GM23338 (cell line): ENCODE results near the gene ANTXR2. TPM values are rescaled to one million over a fixed set of nuclear protein-coding genes. Genes with fewer than 3 reads are reported as not detected.

Experiments used
- ATAC-seq: fragments of 200-7000 bp; cut with Tn5 transposase; 3 replicates; pipeline ENCODE4 v1.9.1; 2020
- DNase-seq: peaks from one replicate; pipeline ENCODE4 v3.0.0-alpha.2; 2015; ENCODE audit warnings: low spot score
- H2AFZ ChIP-seq: fragments of 200-600 bp; sonication (generic); 2 replicates; pipeline ENCODE4 v1.8.0; 2016; ENCODE audit warnings: antibody characterized with exemption, mild to moderate bottlenecking, moderate library complexity
- H3F3A ChIP-seq: fragments of 200-600 bp; sonication (generic); replicated peaks from 2 replicates; pipeline ENCODE4 v1.8.0; 2017; ENCODE audit warnings: antibody characterized with exemption, mixed run types, low read depth
- H3K27ac ChIP-seq: fragments of 200-600 bp; sonication (generic); 2 replicates; pipeline ENCODE4 v1.6.1; 2016; ENCODE audit warnings: low read depth
- H3K27me3 ChIP-seq: fragments of 200-600 bp; sonication (generic); 2 replicates; pipeline ENCODE4 v1.8.0; 2016; ENCODE audit warnings: mild to moderate bottlenecking, mixed run types, moderate library complexity; ENCODE audit not compliant: insufficient read depth
- H3K36me3 ChIP-seq: fragments of 200-600 bp; sonication (generic); 2 replicates; pipeline ENCODE4 v1.8.0; 2016; ENCODE audit warnings: mild to moderate bottlenecking; ENCODE audit not compliant: insufficient read depth
- H3K4me1 ChIP-seq: fragments of 200-600 bp; sonication (generic); 2 replicates; pipeline ENCODE4 v1.8.0; 2016; ENCODE audit warnings: mild to moderate bottlenecking, moderate library complexity; ENCODE audit not compliant: insufficient read depth
- H3K4me2 ChIP-seq: fragments of 200-600 bp; sonication (generic); 2 replicates; pipeline ENCODE4 v1.7.1; 2017; ENCODE audit warnings: mixed run types
- H3K4me3 ChIP-seq: fragments of 200-600 bp; sonication (generic); 2 replicates; pipeline ENCODE4 v1.6.1; 2016; ENCODE audit warnings: mixed run types
- H3K79me2 ChIP-seq: fragments of 200-600 bp; sonication (generic); replicated peaks from 2 replicates; pipeline ENCODE4 v1.8.0; 2017; ENCODE audit warnings: mild to moderate bottlenecking; ENCODE audit not compliant: insufficient read depth
- H3K9me2 ChIP-seq: fragments of 200-600 bp; sonication (generic); 2 replicates; pipeline ENCODE4 v1.8.0; 2017; ENCODE audit not compliant: insufficient read depth
- H4K20me1 ChIP-seq: fragments of 200-600 bp; sonication (generic); replicated peaks from 2 replicates; pipeline ENCODE4 v1.8.0; 2017; ENCODE audit warnings: mild to moderate bottlenecking; ENCODE audit not compliant: insufficient read depth
- H3K27ac Mint-ChIP-seq: 2 replicates; pipeline ENCODE4 v1.8.0; 2020; ENCODE audit warnings: inconsistent platforms, mild to moderate bottlenecking, moderate library complexity, mixed read lengths
- H3K27me3 Mint-ChIP-seq: 3 replicates; pipeline ENCODE4 v1.8.0; 2022; ENCODE audit warnings: low read depth, mild to moderate bottlenecking, moderate library complexity, mixed read lengths, inconsistent platforms; ENCODE audit not compliant: insufficient read depth, poor library complexity
- H3K36me3 Mint-ChIP-seq: 3 replicates; pipeline ENCODE4 v1.8.0; 2021; ENCODE audit warnings: low read depth, mild to moderate bottlenecking, inconsistent platforms, moderate library complexity, mixed read lengths
- H3K4me1 Mint-ChIP-seq: 3 replicates; pipeline ENCODE4 v1.8.0; 2020; ENCODE audit warnings: mild to moderate bottlenecking, inconsistent platforms, mixed read lengths
- H3K4me3 Mint-ChIP-seq: 3 replicates; pipeline ENCODE4 v1.8.0; 2021; ENCODE audit warnings: moderate library complexity, mild to moderate bottlenecking, inconsistent platforms, mixed read lengths
- H3K9me3 Mint-ChIP-seq: 3 replicates; pipeline ENCODE4 v1.8.0; 2020; ENCODE audit warnings: moderate library complexity, mild to moderate bottlenecking, inconsistent platforms, mixed read lengths
- JUNB ChIP-seq: IDR thresholded peaks from one replicate; pipeline ENCODE4 v1.6.1; 2016; ENCODE audit warnings: antibody characterized with exemption; ENCODE audit not compliant: unreplicated experiment
- NANOG ChIP-seq: IDR thresholded peaks from 2 replicates; pipeline ENCODE4 v1.6.1; 2016; ENCODE audit warnings: antibody characterized with exemption, borderline replicate concordance
- STAT1 ChIP-seq: IDR thresholded peaks from one replicate; pipeline ENCODE4 v1.6.1; 2016; ENCODE audit warnings: antibody characterized with exemption; ENCODE audit not compliant: unreplicated experiment
- ZNF331 ChIP-seq: fragments of 250-450 bp; sonication (Bioruptor Pico); IDR thresholded peaks from 2 replicates; pipeline ENCODE4 v1.5.0; 2020; ENCODE audit warnings: low read depth, mild to moderate bottlenecking, moderate library complexity
- polyA plus RNA-seq: library from polyadenylated mRNA; unstranded; fragments of >200 nt; fragmentation: Nextera tagmentation; extraction: Ambion mirVana; gene quantifications from 2 replicates; pipeline ENCODE4 v1.2.1, GENCODE V29; 2016
- total RNA-seq: library from RNA; depleted of rRNA; stranded (reverse); fragments of >200 nt; shearing (Covaris generic); gene quantifications from 2 replicates; pipeline ENCODE4 v1.2.3, GENCODE V29; 2014
- TF ChIP-seq, protein P1 (sequence below): fragments of 250-450 bp; sonication (Bioruptor Pico); IDR thresholded peaks from 2 replicates; pipeline ENCODE4 v1.5.0; 2020; ENCODE audit warnings: mild to moderate bottlenecking, moderate library complexity
- TF ChIP-seq, protein P2 (sequence below): IDR thresholded peaks from one replicate; pipeline ENCODE4 v1.6.1; 2018; ENCODE audit warnings: antibody characterized with exemption; ENCODE audit not compliant: unreplicated experiment

ANTXR2 gene
- total and polyA plus RNA-seq, 2 experiments from 2014 or later: 2.0 to 5.3 TPM

DNA sequence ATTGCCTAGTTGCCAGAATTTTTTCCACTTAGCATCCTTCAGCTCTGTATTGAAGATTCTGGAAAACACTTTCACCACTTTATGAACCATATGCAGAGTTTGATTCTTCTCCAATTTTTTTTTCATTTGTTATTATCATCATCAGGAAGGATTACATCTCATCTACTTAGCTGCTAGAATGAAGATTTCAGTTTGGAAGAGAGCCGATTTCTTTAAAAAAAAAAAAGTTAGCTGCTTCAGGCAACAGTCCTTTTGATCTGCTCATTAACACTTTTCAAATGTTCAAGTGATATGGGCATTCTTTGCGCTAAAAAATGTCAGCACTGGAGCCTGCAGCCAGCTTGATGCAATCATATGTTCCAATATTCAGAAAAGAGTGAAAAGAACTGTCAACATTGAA, 76.2 kb downstream of the ANTXR2 start:
- H3K4me3 Mint-ChIP-seq: no peak overlapping the region
- DNase-seq (no peak), ATAC-seq (no peak)
- no peaks in the 10 kb centered on the region for H4K20me1 ChIP-seq
- H3K27ac ChIP-seq: no peak overlapping the region
- H3K36me3 Mint-ChIP-seq: peaks cover under 1% of the 10 kb centered on the region; the same call in 1 of the 3 replicates
- H3K9me2 ChIP-seq: no peaks in the 10 kb centered on the region
- TF ChIP-seq ZNF331: no peak
- no peak for TF ChIP-seq NANOG
- TF ChIP-seq, protein P1, sequence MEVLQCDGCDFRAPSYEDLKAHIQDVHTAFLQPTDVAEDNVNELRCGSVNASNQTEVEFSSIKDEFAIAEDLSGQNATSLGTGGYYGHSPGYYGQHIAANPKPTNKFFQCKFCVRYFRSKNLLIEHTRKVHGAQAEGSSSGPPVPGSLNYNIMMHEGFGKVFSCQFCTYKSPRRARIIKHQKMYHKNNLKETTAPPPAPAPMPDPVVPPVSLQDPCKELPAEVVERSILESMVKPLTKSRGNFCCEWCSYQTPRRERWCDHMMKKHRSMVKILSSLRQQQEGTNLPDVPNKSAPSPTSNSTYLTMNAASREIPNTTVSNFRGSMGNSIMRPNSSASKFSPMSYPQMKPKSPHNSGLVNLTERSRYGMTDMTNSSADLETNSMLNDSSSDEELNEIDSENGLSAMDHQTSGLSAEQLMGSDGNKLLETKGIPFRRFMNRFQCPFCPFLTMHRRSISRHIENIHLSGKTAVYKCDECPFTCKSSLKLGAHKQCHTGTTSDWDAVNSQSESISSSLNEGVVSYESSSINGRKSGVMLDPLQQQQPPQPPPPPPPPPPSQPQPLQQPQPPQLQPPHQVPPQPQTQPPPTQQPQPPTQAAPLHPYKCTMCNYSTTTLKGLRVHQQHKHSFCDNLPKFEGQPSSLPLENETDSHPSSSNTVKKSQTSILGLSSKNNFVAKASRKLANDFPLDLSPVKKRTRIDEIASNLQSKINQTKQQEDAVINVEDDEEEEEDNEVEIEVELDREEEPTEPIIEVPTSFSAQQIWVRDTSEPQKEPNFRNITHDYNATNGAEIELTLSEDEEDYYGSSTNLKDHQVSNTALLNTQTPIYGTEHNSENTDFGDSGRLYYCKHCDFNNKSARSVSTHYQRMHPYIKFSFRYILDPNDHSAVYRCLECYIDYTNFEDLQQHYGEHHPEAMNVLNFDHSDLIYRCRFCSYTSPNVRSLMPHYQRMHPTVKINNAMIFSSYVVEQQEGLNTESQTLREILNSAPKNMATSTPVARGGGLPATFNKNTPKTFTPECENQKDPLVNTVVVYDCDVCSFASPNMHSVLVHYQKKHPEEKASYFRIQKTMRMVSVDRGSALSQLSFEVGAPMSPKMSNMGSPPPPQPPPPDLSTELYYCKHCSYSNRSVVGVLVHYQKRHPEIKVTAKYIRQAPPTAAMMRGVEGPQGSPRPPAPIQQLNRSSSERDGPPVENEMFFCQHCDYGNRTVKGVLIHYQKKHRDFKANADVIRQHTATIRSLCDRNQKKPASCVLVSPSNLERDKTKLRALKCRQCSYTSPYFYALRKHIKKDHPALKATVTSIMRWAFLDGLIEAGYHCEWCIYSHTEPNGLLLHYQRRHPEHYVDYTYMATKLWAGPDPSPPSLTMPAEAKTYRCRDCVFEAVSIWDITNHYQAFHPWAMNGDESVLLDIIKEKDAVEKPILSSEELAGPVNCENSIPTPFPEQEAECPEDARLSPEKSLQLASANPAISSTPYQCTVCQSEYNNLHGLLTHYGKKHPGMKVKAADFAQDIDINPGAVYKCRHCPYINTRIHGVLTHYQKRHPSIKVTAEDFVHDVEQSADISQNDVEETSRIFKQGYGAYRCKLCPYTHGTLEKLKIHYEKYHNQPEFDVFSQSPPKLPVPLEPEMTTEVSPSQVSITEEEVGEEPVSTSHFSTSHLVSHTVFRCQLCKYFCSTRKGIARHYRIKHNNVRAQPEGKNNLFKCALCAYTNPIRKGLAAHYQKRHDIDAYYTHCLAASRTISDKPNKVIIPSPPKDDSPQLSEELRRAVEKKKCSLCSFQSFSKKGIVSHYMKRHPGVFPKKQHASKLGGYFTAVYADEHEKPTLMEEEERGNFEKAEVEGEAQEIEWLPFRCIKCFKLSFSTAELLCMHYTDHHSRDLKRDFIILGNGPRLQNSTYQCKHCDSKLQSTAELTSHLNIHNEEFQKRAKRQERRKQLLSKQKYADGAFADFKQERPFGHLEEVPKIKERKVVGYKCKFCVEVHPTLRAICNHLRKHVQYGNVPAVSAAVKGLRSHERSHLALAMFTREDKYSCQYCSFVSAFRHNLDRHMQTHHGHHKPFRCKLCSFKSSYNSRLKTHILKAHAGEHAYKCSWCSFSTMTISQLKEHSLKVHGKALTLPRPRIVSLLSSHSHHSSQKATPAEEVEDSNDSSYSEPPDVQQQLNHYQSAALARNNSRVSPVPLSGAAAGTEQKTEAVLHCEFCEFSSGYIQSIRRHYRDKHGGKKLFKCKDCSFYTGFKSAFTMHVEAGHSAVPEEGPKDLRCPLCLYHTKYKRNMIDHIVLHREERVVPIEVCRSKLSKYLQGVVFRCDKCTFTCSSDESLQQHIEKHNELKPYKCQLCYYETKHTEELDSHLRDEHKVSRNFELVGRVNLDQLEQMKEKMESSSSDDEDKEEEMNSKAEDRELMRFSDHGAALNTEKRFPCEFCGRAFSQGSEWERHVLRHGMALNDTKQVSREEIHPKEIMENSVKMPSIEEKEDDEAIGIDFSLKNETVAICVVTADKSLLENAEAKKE (CRISPR knock-in tag): no peak
- TF ChIP-seq, protein P2, sequence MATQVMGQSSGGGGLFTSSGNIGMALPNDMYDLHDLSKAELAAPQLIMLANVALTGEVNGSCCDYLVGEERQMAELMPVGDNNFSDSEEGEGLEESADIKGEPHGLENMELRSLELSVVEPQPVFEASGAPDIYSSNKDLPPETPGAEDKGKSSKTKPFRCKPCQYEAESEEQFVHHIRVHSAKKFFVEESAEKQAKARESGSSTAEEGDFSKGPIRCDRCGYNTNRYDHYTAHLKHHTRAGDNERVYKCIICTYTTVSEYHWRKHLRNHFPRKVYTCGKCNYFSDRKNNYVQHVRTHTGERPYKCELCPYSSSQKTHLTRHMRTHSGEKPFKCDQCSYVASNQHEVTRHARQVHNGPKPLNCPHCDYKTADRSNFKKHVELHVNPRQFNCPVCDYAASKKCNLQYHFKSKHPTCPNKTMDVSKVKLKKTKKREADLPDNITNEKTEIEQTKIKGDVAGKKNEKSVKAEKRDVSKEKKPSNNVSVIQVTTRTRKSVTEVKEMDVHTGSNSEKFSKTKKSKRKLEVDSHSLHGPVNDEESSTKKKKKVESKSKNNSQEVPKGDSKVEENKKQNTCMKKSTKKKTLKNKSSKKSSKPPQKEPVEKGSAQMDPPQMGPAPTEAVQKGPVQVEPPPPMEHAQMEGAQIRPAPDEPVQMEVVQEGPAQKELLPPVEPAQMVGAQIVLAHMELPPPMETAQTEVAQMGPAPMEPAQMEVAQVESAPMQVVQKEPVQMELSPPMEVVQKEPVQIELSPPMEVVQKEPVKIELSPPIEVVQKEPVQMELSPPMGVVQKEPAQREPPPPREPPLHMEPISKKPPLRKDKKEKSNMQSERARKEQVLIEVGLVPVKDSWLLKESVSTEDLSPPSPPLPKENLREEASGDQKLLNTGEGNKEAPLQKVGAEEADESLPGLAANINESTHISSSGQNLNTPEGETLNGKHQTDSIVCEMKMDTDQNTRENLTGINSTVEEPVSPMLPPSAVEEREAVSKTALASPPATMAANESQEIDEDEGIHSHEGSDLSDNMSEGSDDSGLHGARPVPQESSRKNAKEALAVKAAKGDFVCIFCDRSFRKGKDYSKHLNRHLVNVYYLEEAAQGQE: no peak
- no peak for TF ChIP-seq JUNB
- TF ChIP-seq STAT1: no peak
- no peaks in the 10 kb centered on the region for H3K4me1 ChIP-seq
- no peaks in the 10 kb centered on the region for H3K36me3 ChIP-seq
- H3K4me2 ChIP-seq: no peak overlapping the region
- H3K27ac Mint-ChIP-seq: no peak overlapping the region
- no peaks in the 10 kb centered on the region for H3F3A ChIP-seq
- no peak overlapping the region for H3K4me3 ChIP-seq
- H3K27me3 ChIP-seq: no peaks in the 10 kb centered on the region
- H3K79me2 ChIP-seq: no peaks in the 10 kb centered on the region
- peaks cover 5% of the 10 kb centered on the region; the same call in 1 of the 3 replicates for H3K4me1 Mint-ChIP-seq
- H2AFZ ChIP-seq: no peak overlapping the region
- H3K9me3 Mint-ChIP-seq: no peaks in the 10 kb centered on the region
- H3K27me3 Mint-ChIP-seq: peaks cover 2% of the 10 kb centered on the region
